HG02973 (cell line): Measurements from ENCODE around the gene MARCHF10.
A peak's percentile ranks its signal among the peaks of the same experiment; 100 is the strongest.

Experiments
- ATAC-seq: cut with Tn5 transposase; IDR thresholded peaks from one replicate; pipeline ENCODE4 v1.9.1; 2021; ENCODE audit warnings: moderate library complexity; ENCODE audit not compliant: unreplicated experiment

Gene MARCHF10

GRCh38 chr17:62664336-62665120 is 143.6 kb downstream of the MARCHF10 start:
- ATAC-seq = no peak

- no peak for ATAC-seq
Observed at GRCh38 chr17:62663304-62663703, 144.8 kb downstream of the MARCHF10 start.

- ATAC-seq = no peak
Observed at GRCh38 chr17:62662855-62663254, 145.3 kb downstream of the MARCHF10 start.

GRCh38 chr17:62661337-62661736 is 146.8 kb downstream of the MARCHF10 start:
- no peak for ATAC-seq

GRCh38 chr17:62660629-62661118 is 147.4 kb downstream of the MARCHF10 start:
- no peak for ATAC-seq

GRCh38 chr17:62658136-62658920 is 149.8 kb downstream of the MARCHF10 start:
- ATAC-seq = no peak

GRCh38 chr17:62657690-62658089 is 150.4 kb downstream of the MARCHF10 start:
- no peak for ATAC-seq

- no peak for ATAC-seq
Observed at GRCh38 chr17:62657145-62657665, 150.9 kb downstream of the MARCHF10 start.

GRCh38 chr17:62656446-62656845 is 151.7 kb downstream of the MARCHF10 start:
- no peak for ATAC-seq

- no peak for ATAC-seq
Observed at GRCh38 chr17:62655656-62656055, 152.5 kb downstream of the MARCHF10 start.

GRCh38 chr17:62653826-62654761 is 154.0 kb downstream of the MARCHF10 start:
- ATAC-seq = no peak

GRCh38 chr17:62653002-62653825 is 154.9 kb downstream of the MARCHF10 start:
- peak; percentile 90 for ATAC-seq

GRCh38 chr17:62652251-62653001 is 155.7 kb downstream of the MARCHF10 start:
- ATAC-seq = no peak
